ENCODE results near the gene OR2V2.
"Not testable (repeated sequence)": the region's sequence is repeated elsewhere in the genome, so short reads cannot be mapped to it uniquely, and the experiment has no call there.

The OR2V2 gene

DNA sequence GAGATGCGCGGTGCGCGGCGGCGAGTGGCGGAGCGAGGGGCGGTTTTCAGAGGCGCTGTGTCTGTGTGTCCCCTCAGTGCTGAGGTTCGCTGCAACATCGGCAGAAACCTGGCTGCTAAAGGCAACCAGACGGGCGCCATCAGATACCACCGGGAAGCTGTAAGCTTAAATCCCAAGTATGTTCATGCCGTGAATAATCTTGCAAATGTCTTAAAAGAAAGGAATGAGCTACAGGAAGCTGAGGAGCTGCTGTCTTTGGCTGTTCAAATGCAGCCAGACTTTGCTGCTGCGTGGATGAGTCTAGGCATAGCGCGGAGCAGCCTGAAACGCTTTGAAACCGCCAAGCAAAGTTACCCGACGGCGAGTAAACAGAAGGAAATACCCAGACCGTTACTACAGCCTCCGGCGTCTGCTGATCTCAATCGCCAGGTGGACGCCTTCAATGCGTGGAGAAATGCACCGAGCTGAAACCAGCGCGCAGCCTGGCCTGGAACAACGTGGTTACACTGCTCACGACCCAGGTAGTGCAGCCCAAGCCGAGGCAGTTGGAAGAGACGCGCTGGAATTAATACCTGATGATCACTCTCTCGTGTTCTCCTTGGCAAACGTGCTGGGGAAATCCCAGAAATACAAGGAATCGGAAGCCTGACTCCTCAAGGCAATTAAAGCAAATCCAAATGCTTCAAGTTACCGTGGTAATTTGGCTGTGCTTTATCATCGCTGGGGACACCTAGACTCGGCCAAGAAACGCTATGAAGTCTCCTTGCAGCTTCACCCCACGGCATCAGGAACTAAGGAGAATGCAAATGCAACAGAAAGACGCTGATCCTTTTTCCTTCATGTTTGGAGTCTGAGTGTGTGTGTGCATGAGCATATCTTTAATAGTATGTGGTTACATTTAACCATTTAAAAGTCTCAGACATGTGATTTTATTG, 32.3 kb upstream of the OR2V2 start:
- peak; percentile 48 for DNase-seq (ENCODE audit: low spot score)

DNA sequence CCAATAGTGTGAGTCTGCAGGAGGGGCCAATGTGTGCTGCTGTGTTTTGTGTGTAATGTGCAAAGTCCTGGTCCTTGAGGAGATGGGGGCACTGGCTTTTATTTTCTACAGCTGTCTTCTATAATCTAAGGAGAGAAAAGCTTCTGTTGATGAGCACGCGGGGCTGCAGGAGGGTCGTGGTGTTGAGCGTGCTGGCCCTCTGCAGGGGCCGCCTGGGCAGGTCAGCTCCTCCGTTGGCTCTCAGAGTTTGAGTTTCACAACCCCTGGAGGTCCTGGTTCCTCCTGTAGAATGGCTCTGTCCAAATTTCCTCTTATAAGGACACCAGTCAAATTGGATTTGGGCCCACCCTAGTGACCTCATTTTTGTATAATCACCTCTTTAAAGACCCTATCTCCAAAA, 29.0 kb upstream of the OR2V2 start:
- DNase-seq (ENCODE audit: low spot score), result no peak

DNA sequence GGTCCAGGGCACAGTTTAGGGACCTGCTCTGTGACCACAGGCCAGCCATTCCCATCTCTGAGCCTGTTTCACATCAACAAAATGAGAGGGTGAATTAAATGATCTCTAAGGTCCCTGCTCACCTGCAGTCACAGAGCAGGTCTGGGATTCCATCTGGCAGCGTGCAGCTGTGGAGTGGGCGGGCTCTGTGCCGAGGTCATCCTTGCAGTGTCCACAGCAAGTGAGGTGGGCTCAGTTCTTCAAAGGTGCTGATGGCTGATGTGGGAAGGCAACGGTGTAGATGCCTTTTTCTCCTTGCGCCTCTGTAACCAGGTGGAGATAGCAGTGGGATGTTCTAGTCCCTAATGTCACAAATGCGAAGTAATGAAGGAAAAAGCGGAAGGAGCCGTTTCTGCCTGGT, 28.3 kb upstream of the OR2V2 start:
- no peak for DNase-seq (ENCODE audit: low spot score)

DNA sequence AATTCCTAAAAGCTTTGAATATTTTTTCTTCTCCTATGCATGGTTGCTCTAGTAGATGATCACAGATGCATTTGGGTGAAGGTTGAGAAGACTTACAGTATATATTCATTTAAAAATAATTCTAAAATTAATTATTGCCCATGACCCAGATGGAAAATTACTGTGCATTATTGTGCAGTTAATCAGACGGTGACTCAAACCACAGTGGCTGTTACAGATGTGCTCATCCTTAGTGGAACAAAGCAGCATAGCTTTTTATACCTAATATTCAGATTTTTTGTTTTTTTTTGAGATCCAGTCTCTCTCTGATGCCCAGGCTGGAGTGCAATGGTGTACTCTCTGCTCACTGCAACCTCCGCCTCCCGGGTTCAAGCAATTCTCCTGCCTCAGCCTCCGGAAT, 27.1 kb upstream of the OR2V2 start:
- peak; percentile 70 for DNase-seq (ENCODE audit: low spot score)

DNA sequence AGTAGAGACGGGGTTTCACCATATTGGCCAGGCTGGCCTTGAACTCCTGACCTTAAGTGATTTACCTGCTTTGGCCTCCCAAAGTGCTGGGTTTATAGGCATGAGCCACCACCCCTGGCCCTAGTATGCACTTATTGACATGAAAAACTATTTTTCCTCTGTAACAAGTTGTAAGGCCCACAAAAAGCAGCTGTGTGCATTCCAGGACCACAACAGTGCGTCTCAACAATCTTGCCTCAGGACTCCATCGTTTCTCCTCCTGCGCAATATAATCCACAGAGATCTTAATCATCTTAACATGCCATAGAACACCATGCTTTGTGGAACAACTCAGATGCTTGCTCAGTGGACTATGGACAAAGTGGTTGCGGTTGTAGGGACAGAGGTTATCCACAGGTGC, 26.6 kb upstream of the OR2V2 start:
- no peak for DNase-seq (ENCODE audit: low spot score)

DNA sequence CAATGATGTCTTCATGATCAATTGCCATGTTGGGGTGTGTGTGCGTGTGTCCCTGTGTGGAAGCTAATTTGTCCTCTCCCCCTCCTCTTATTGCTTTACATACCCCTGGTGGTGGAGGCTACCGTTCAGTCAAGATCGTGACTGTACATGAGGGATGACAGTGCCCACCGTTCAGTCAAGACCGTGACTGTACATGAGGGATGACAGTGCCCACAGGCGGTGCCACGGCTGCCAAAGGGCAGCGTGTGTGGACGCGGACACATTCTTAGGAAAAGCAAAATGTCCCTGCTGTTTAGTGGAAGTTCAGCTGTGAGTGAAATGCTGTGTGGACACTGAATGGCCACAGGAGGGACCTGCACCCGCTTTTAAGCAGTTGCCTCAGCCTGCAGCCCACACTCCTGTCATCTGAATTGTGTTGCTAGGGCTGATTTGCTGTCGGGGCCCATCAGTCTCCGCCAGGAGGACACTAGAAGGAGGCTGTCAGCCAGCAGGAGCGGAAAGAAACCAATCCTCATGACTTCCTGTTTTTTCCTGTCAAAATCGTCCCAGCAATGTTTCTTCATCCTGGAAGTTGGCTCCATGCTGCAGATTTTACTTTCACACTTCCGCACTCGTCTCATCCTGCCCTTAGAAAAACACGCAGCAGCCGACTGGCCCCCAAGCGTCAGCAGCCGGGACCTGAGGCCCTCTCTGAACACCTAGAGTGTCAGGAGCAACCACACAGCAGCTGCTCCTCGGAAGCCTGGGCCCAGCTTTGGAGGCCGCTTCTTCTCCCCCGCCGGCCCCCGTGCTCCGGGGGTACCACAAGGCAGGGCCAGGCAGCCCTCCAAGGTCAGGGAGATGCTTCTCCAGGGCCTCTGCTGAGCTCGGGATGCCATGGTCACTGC, 25.5 kb upstream of the OR2V2 start:
- DNase-seq (ENCODE audit: low spot score), result no peak

DNA sequence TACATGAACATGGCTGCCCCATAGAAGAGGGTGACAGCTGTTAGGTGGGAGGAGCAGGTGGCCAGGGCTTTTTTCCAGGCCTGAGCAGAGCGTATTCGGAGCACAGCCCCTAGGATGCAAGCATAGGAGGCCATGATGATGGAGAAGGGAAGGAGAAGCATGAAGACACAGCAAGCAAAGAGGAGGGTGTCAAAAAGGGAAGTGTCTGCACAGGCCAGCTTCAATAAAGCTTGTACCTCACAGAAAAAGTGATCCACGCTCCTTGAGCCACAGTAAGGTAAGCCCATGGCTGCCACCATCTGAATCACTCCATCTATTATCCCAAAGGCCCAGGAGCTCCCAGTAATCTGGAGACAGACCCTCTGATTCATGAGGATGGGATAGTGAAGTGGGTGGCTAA, 22.9 kb upstream of the OR2V2 start:
- DNase-seq (ENCODE audit: low spot score), result no peak

DNA sequence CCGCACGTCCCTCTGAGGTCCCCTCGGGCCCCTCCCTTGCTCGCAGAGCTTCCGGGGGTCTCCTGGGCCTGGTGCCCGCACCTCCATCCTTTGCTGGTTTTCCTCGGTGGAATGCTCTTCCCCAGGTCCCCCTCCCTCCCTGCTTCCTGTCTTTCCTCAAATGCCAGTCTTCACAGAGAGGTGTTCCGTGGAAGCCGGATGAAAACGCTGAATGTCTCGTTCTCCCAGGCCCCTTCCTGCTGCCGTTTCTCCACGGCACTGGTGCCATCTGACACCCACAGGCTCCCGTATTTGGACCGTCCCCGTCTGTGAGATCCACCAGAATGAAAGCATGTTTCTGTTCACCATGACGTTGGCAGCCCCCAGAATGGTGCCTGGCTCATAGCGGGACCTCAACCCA, 20.5 kb upstream of the OR2V2 start:
- no peak for DNase-seq (ENCODE audit: low spot score)

DNA sequence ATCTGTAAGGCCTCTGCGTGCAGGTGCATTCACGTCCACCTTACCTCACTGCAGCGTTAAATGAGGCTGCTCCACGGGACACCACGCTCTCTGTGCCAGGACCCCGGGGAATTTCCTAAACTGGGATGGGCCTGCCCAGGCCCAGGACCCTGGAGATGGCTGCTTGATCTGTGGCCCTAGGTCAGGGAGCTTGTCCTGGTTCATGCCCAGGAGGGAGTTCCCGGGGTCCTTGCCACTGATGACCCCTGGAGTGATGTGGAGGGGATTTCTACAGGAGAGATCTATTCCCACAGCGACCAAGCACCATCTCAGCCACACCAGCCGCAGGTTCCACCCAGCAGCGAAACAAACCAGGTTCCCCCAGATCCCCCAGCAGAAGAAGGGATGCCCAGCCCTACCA, 19.9 kb upstream of the OR2V2 start:
- no peak for DNase-seq (ENCODE audit: low spot score)

DNA sequence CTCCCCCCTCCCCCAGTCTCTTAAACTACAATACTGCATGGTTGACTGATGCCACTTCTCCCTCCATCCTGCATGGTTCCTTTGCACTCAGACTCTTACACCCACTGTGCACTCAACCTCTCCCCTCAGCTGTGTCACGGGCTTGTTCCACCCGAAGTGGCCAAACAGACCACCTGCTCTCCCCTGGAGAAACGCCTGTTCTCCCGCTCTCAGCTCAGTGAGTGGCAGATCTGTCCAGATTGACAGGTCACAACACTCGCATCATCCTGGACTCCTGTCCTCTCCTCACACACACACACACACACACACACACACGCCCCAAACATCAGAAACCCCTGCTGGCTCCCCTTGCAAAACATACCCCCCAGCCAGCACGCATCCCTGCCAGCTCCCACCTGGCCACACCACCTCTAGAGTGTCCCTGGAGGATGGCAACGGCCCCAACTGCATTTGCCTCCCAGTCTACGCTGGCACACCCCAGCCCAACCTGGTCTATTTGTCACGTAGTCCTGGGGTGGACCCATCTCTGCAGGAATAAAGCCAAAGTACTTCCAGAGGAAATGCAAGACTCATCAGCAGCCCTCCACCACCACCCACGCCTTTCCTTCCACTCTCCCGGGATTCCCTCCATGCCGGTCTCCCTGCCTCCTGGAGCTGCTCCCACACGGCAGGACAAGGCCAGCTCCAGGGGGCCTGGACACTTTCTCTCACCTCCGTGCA, 19.3 kb upstream of the OR2V2 start:
- no peak for DNase-seq (ENCODE audit: low spot score)

DNA sequence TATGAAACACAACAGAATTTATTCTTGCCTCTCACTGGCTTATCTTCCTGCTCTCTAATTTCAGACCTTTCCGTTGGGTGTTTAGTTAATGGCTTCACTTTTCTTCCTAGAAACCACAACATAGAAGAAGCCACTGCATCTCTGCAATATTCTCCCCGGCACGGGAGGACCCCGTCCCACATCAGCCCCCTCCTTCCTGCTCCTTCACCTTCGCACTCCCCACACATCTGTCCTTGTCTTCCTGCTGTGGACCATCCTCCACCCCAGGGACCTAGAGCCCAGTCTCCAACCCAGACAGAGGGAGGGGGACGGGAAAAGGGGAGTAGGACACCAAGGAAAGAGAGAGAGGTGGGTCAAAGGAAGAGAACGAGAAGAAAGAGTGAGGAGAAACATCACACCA, 17.8 kb upstream of the OR2V2 start:
- DNase-seq (ENCODE audit: low spot score), result no peak

DNA sequence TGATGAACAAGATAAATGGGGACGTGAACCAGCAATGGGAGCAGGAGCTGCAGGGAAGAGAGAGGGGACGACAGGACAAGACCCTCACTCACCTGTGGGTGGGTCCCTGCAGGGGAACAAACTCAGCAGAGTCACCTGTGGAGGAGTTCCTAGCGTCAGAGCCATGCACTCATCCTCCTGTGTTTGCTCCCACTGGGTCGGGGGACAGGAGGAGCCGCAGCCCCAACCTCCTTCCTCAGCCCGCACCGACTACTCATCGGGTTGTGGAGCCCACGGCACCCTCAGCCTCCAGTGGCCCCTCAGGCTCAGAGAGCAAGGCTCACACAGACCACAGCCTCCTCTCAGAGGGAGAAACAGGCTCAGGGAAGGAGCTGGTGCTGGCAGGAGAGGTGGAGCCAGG, 17.3 kb upstream of the OR2V2 start:
- DNase-seq (ENCODE audit: low spot score), result not testable (repeated sequence)

DNA sequence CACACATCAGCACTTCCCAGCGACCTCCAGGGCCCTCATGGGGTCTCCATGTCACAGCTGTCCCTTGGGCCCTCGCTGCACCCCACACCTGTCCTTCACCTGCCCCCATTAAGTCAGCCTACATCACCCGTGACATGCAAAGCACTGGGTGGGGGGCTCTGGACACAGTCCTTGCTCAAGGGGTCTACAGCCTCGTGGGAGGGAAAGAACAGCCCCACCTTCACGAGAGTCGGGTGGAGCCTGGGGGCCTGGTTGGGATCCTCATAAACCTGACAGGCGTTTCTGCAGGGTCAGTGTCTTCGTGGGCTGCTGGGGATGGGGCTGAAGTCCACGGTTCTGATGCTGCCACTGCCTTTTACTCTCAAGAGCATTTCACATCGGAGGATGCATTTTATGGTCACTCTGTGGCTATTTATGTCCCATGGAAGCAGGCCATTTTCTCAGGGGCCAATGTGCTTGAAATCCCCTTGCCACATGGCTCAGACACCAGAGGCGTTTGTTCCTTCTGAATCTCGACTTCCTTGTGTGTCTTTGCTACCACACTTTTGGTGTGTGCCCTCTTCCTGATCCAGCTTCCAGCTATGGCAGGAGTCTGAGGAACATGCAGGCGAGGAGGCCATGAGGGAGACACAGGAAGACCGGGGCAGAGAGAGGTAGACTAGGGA, 16.4 kb upstream of the OR2V2 start, which contains the start of gene OR2V1:
TSS of gene OR2V1 (minus strand) at position 338 of the 665 bp plus-strand sequence. CDS start 5,865 bp downstream, outside the sequence.
- DNase-seq (ENCODE audit: low spot score), result no peak

DNA sequence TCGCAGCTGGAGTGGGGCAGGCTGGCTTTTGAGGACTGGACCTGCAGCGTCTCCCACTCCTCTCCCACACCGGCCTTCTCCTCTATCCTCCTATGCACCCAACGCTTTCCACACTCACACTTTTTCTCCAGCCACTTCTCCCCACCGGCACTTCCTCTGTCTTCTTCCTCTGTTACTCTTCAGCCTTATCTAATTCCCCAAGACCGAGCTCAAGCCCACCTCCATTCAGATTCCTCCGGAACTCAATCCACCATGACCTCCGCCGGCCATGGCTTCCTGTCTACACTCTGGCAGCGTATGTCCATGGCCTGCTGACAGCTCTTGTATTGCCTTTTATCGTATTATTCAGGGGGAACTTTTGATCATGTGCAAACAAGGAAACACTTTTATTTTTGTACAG, 15.9 kb upstream of the OR2V2 start:
- no peak for DNase-seq (ENCODE audit: low spot score)

DNA sequence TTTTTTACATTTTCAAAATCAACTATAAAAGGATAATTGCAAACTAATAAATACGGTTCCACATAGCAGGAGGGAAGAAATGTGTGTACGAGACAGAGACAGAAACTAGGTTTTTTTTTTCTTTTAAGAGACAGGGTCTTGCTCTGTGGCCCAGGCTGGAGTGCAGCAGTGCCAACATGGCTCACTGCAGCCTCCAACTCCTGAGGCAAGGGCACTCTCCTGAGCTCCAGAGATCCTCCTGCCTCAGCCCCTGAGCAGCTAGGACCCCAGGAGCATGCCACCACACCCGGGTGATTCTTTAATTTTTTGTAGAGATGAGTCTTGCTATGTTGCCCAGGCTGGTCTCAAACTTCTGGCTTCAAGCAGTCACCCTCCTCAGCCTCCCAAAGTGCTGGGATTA, 14.3 kb upstream of the OR2V2 start:
- DNase-seq (ENCODE audit: low spot score), result no peak

DNA sequence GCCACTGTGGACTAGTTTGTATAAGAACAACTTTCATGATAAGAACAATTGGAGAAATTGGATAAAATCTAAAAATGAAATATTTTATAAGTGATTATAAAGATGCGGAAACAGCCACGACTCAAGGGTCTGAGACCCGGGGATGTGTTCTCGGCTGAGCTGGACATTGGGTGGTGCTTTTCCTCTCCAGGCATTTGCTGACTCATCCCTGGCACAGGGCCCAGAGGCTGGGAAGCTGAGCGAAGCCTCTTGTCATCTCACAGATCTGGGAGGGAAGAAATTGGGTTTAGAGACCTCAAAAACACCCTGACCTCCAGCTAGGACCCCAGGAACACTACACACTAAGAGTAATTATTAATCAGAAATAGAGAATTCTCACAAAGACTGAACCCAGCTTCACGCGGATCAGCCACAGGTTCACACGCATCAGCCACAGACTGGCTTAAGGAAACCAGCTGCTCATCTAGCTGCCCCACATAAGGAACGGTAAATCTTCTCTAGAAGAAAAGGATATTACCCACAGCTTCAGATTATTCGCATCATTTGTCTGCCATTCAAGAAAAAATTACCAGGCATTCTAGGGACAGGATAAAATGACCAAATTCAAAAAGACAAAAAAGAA, 13.7 kb upstream of the OR2V2 start:
- DNase-seq (ENCODE audit: low spot score), result peak; percentile 87

DNA sequence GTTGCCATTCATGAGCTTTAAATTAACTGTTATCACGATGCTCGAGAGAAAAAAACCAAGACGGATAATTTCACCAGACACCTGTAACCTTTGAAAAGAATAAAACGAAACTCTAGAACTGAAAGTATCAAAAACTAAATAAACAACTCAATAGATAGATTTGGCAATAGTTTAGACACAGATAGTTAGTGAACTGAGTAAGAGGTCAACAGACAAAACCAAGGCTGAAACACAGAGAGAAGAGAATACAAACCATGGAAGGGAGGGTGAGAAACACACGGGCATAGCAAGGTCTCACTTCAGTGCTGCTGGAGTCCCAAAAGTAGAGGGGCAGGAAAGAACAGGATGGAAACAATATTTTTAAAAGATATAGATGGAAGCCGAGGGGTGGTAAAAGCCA, 13.1 kb upstream of the OR2V2 start:
- DNase-seq (ENCODE audit: low spot score), result no peak

DNA sequence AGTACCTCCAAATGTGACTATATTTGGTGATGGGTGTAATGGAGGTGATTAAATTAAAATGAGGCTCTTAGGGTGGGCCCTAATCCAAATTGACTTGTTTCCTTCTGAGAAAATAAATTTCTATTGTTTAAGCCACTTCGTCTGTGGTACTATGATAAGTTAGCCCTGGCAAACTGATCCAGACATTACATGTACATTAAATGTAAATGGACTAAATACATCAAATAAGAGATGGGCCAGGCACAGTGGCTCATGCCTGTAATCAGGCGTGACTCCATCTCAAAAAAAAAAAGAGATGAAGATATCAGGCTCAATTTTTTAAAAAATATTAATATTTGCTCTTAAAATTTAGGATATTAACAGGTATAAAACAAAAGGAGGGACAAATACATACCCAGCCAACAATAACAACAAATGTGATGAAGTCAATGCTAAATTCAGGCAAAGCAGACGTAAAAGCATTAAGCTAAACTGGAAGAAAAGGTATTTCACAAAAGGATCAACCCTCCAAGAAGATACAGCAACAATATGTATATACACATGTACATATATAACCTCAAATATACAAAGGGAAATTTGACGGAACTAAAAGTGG, 10.9 kb upstream of the OR2V2 start:
- no peak for DNase-seq (ENCODE audit: low spot score)

DNA sequence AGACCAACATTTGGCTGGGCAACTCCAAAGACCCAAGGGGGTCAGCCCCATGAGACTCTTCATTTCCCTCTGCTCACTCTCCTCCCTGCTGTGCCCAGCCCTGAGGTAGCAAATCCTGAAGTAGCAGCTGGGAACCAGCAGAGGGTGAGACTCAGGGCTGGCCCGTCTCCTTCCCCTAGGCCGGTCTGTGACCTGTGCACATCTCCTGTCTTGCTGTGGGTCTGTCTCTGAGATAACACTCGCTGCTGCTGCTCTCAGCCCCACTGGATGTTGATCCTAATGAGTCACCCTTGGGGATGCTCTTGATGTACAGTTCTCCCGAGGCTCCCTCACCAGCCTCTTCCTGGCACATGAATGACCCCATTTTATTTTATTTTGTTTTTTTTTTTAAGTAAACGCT, 9.1 kb upstream of the OR2V2 start:
- DNase-seq (ENCODE audit: low spot score), result no peak

DNA sequence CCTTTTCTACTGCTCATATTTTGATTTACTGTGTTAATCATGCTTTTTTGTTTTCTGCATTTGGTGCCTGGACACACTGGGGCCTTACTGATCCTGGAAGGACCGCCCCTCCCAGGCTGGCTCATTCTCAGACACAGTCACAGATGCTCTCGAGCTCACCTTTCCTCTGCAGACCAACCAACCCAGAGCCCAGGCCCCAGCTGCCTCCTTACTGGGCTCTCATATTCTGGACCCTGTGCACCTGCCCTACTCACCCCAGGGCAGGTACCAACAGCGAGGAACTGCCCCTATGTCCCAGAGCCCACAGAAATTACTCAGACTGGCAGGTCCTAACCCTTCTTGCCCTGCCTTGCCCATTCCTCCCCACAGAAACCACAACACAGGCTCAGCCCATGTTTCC, 6.6 kb upstream of the OR2V2 start:
- no peak for DNase-seq (ENCODE audit: low spot score)

DNA sequence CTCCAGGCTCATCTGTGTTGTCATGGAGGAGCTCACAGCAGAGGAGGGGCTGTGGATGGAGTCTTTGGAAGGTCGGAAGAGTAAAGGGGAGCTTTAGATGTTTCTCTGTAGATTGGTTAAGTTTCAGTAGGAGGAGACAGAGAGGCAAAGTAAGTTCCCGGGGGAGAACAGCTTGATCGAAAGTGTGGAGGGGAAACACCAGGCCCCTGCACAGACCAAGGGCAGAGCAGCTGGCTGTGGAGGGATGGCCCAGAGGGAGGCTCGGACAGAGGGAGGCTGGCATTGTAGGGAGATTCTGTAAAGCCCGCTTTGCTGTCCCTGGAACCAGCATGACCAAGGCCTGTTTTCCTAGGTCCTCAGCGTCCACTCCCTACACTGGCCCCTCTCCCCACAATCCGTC, 5.3 kb upstream of the OR2V2 start:
- no peak for DNase-seq (ENCODE audit: low spot score)

Measured in GM03348 (cell line).